HCT116 (cell line): ENCODE results near the gene ATP6V0C. TPM values are rescaled to one million over a fixed set of nuclear protein-coding genes. Genes with fewer than 3 reads are reported as not detected.

Experiments
- ATAC-seq: fragments of 200-7000 bp; cut with Tn5 transposase; 2 replicates; pipeline ENCODE4 v1.9.1; 2020; ENCODE audit warnings: mild to moderate bottlenecking, moderate library complexity
- BruUV-seq: library from RNA; stranded (reverse); fragments of 400-500 nt; replicated peaks from 2 replicates; lab custom pipeline; 2021; lab: Mats Ljungman, UMichigan
- CTCF ChIA-PET: fragments of 300-600 bp; sonication (Branson Sonifier 250); formaldehyde crosslinking; loops from one replicate; lab custom pipeline; 2021; ENCODE audit warnings: antibody characterized with exemption; lab: Charles Lee
- POLR2A ChIA-PET: fragments of 300-600, 350-600 bp; sonication (Branson Sonifier 250); formaldehyde crosslinking; loops from one replicate; lab custom pipeline; 2021; ENCODE audit warnings: antibody characterized with exemption; lab: Charles Lee
- RAD21 ChIA-PET, 2 experiments: fragments of 300-600 bp; sonication (Branson Sonifier 250); formaldehyde crosslinking; loops; one replicate each; lab custom pipeline; 2023; ENCODE audit warnings: low total read pairs in 2 of 2; ENCODE audit not compliant: uncharacterized antibody in 2 of 2, unreplicated experiment in 2 of 2, low non-redundant PET in 1 of 2; lab: Charles Lee
- DNase-seq: peaks from one replicate; pipeline ENCODE4 v3.0.0-alpha.2; 2010; ENCODE audit warnings: low read depth, low spot score
- H2AFZ ChIP-seq: fragments of 200-600 bp; shearing (Covaris generic), sonication (generic); 2 replicates; pipeline ENCODE4 v1.6.1; 2017; ENCODE audit warnings: low read depth, mixed run types, mixed read lengths, antibody characterized with exemption, low read length; ENCODE audit not compliant: poor library complexity, severe bottlenecking
- H3K27ac ChIP-seq: 2 replicates; pipeline ENCODE4 v1.5.1; 2012; ENCODE audit warnings: low read depth, low read length
- H3K27me3 ChIP-seq: fragments of 200-600 bp; sonication (generic); 2 replicates; pipeline ENCODE4 v1.6.1; 2016; ENCODE audit warnings: mixed run types, low read length, mixed read lengths; ENCODE audit not compliant: insufficient read depth
- H3K36me3 ChIP-seq, 2 experiments: fragments of 200-500 bp in 1 of 2; fragments of 200-600 bp in 1 of 2; sonication (Bioruptor generic) in 1 of 2; sonication (generic) in 1 of 2; 2 replicates each; pipeline versions ENCODE4 v1.5.1 to v1.6.1; 2014 to 2016; ENCODE audit warnings: low read length in 2 of 2, inconsistent platforms in 1 of 2, mixed read lengths in 1 of 2, mixed run types in 1 of 2; ENCODE audit not compliant: insufficient read depth in 2 of 2, control insufficient read depth in 1 of 2
- H3K4me1 ChIP-seq, 2 experiments: fragments of 200-600 bp in 1 of 2; sonication (generic) in 1 of 2; 2 replicates each; pipeline versions ENCODE4 v1.5.1 to v1.6.1; 2012 to 2017; ENCODE audit warnings: low read length in 2 of 2, inconsistent platforms in 1 of 2, mild to moderate bottlenecking in 1 of 2, mixed read lengths in 1 of 2, mixed run types in 1 of 2, moderate library complexity in 1 of 2; ENCODE audit not compliant: insufficient read depth in 2 of 2, control insufficient read depth in 1 of 2
- H3K4me2 ChIP-seq: fragments of 200-600 bp; sonication (generic); 2 replicates; pipeline ENCODE4 v1.6.1; 2017; ENCODE audit warnings: mixed run types, low read length, mixed read lengths
- H3K4me3 ChIP-seq, 2 experiments: fragments of 200-600 bp in 1 of 2; sonication (generic) in 1 of 2; replicated peaks in 1 of 2; 2 replicates each; pipeline ENCODE4 v1.5.1; 2011 to 2016; ENCODE audit warnings: low read length in 2 of 2, control low read depth in 1 of 2, low read depth in 1 of 2, mild to moderate bottlenecking in 1 of 2, mixed read lengths in 1 of 2, mixed run types in 1 of 2
- H3K79me2 ChIP-seq: fragments of 200-600 bp; sonication (generic); 2 replicates; pipeline ENCODE4 v1.6.1; 2017; ENCODE audit warnings: mild to moderate bottlenecking, mixed run types, low read length, moderate library complexity, mixed read lengths; ENCODE audit not compliant: insufficient read depth
- H3K9ac ChIP-seq: fragments of 200-600 bp; sonication (generic); 2 replicates; pipeline ENCODE4 v1.6.1; 2016; ENCODE audit warnings: low read length, mixed read lengths
- H3K9me2 ChIP-seq: fragments of 200-600 bp; sonication (generic), shearing (Covaris generic); 2 replicates; pipeline ENCODE4 v1.6.1; 2017; ENCODE audit warnings: mixed run types, mild to moderate bottlenecking, moderate library complexity; ENCODE audit not compliant: insufficient read depth
- H3K9me3 ChIP-seq, 2 experiments: fragments of 200-500 bp in 1 of 2; fragments of 200-600 bp in 1 of 2; sonication (Bioruptor generic) in 1 of 2; sonication (generic) in 1 of 2; 2 replicates each; pipeline ENCODE4 v1.6.1; 2014 to 2017; ENCODE audit warnings: low read length in 2 of 2, mixed read lengths in 2 of 2, inconsistent platforms in 1 of 2, low read depth in 1 of 2, mild to moderate bottlenecking in 1 of 2, mixed run types in 1 of 2, moderate library complexity in 1 of 2; ENCODE audit not compliant: control insufficient read depth in 1 of 2, insufficient read depth in 1 of 2
- H4K20me1 ChIP-seq: fragments of 200-600 bp; sonication (generic), shearing (Covaris generic); 2 replicates; pipeline ENCODE4 v1.6.1; 2017; ENCODE audit warnings: mixed run types, mild to moderate bottlenecking, moderate library complexity; ENCODE audit not compliant: insufficient read depth
- EZH2phosphoT487 ChIP-seq: fragments of 200-600 bp; IDR thresholded peaks from 2 replicates; pipeline ENCODE4 v1.6.1; 2018; ENCODE audit warnings: antibody characterized with exemption, borderline replicate concordance
- FOSL1 ChIP-seq: IDR thresholded peaks from 2 replicates; pipeline ENCODE4 v1.6.1; 2012; ENCODE audit warnings: low read depth
- POLR2AphosphoS5 ChIP-seq: IDR thresholded peaks from 2 replicates; pipeline ENCODE4 v1.6.1; 2011; ENCODE audit warnings: mild to moderate bottlenecking, low read depth, low read length, moderate library complexity
- SRF ChIP-seq: IDR thresholded peaks from 2 replicates; pipeline ENCODE4 v1.6.1; 2012; ENCODE audit warnings: low read depth
- TCF7L2 ChIP-seq: IDR thresholded peaks from 2 replicates; pipeline ENCODE4 v1.7.0; 2011; ENCODE audit warnings: borderline replicate concordance, inconsistent platforms; ENCODE audit not compliant: insufficient read depth, insufficient read length; ENCODE audit errors: extremely low read depth
- YY1 ChIP-seq: IDR thresholded peaks from 2 replicates; pipeline ENCODE4 v1.6.1; 2011; ENCODE audit warnings: low read length, low read depth, moderate library complexity, mild to moderate bottlenecking; ENCODE audit not compliant: insufficient replicate concordance; ENCODE audit errors: extremely low read depth
- ZNF274 ChIP-seq: fragments of 200-500 bp; sonication (Bioruptor generic); IDR thresholded peaks from 2 replicates; pipeline ENCODE4 v1.6.1; 2014; ENCODE audit warnings: mild to moderate bottlenecking, low read depth, low read length, inconsistent platforms
- intact Hi-C: fragments of 100-400 bp; cut with micrococcal nuclease; formaldehyde crosslinking; loops from 2 replicates; pipeline ENCODE4 v1.10.0; 2022
- total RNA-seq: library from RNA; stranded (reverse); gene quantifications from one replicate; pipeline ENCODE4 v1.2.1, GENCODE V29; 2021; ENCODE audit not compliant: unreplicated experiment
- TF ChIP-seq, protein P1 (sequence below): IDR thresholded peaks from 2 replicates; pipeline ENCODE4 v1.6.1; 2012; ENCODE audit warnings: low read depth
- TF ChIP-seq, protein P2 (sequence below): IDR thresholded peaks from 2 replicates; pipeline ENCODE4 v1.6.1; 2012
- TF ChIP-seq, protein P3 (sequence below), 3 experiments: fragments of 200-600 bp in 1 of 3; sonication (generic) in 1 of 3; IDR thresholded peaks in 2 of 3; conservative IDR thresholded peaks in 1 of 3; 2 replicates each; pipeline ENCODE4 v1.5.1; 2012 to 2017; ENCODE audit warnings: low read depth in 2 of 3, low read length in 2 of 3, antibody characterized with exemption in 1 of 3, borderline replicate concordance in 1 of 3, control low read depth in 1 of 3, mild to moderate bottlenecking in 1 of 3, mixed read lengths in 1 of 3, mixed run types in 1 of 3, moderate library complexity in 1 of 3; ENCODE audit not compliant: insufficient read depth in 1 of 3

Gene ATP6V0C
- total RNA-seq, 1 experiment from 2014 or later = 187 TPM

DNA sequence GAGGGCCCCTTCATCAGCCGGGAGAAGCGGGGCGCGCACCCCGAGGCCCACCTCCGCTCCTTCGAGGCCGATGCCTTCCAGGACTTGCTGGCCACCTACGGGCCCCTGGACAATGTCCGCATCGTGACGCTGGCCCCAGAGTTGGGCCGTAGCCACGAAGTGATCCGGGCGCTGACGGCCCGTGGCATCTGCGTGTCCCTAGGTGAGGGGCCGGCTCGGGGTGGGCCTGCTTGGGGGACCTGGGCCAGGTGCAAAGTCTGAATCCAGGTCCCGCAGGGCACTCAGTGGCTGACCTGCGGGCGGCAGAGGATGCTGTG is 14.0 kb downstream of the ATP6V0C start (continued):
- TF ChIP-seq, protein P1, sequence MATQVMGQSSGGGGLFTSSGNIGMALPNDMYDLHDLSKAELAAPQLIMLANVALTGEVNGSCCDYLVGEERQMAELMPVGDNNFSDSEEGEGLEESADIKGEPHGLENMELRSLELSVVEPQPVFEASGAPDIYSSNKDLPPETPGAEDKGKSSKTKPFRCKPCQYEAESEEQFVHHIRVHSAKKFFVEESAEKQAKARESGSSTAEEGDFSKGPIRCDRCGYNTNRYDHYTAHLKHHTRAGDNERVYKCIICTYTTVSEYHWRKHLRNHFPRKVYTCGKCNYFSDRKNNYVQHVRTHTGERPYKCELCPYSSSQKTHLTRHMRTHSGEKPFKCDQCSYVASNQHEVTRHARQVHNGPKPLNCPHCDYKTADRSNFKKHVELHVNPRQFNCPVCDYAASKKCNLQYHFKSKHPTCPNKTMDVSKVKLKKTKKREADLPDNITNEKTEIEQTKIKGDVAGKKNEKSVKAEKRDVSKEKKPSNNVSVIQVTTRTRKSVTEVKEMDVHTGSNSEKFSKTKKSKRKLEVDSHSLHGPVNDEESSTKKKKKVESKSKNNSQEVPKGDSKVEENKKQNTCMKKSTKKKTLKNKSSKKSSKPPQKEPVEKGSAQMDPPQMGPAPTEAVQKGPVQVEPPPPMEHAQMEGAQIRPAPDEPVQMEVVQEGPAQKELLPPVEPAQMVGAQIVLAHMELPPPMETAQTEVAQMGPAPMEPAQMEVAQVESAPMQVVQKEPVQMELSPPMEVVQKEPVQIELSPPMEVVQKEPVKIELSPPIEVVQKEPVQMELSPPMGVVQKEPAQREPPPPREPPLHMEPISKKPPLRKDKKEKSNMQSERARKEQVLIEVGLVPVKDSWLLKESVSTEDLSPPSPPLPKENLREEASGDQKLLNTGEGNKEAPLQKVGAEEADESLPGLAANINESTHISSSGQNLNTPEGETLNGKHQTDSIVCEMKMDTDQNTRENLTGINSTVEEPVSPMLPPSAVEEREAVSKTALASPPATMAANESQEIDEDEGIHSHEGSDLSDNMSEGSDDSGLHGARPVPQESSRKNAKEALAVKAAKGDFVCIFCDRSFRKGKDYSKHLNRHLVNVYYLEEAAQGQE = no peak
- TF ChIP-seq YY1 (no peak), SRF (no peak), FOSL1 (no peak), TCF7L2 (no peak), EZH2phosphoT487 (no peak)
- TF ChIP-seq, protein P2, sequence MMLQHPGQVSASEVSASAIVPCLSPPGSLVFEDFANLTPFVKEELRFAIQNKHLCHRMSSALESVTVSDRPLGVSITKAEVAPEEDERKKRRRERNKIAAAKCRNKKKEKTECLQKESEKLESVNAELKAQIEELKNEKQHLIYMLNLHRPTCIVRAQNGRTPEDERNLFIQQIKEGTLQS = no peak

DNA sequence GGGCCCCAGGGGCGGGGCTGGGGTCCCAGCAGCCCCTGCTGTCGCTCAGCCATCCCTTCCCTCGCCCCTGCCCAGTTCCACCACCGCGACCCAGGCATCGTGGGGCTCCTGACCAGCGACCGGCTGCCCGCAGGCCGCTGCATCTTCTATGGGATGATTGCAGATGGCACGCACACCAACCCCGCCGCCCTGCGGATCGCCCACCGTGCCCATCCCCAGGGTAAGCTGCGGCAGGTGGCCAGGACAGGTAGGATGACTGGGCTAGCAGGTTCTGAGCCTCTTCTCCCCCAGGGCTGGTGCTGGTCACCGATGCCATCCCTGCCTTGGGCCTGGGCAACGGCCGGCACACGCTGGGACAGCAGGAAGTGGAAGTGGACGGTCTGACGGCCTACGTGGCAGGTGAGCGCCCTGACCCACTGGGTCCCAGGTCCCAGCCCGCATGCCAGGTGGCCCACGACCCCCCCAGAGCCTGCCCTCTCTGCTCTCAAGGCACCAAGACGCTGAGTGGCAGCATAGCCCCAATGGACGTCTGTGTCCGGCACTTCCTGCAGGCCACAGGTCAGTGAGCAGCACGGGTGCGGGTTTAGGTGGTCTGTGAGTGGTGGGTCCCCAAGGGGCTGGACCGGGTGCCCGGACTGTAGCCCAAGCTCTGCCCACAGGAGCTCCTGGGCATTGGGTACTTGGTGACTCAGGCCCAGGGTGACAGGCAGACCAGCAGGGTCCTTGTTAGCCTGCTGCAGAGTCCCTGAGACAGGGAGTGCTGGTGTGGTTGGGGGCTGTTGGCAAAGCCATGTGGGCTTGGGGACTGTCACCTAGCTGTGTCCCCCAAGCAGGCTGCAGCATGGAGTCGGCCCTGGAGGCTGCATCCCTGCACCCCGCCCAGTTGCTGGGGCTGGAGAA is 14.7 kb downstream of the ATP6V0C start:
- CTCF ChIA-PET = no interaction called here
- intact Hi-C loops = no loop called here

More for the DNA sequence above, 14.7 kb downstream of the ATP6V0C start:
- DNase-seq (no peak), ATAC-seq (no peak)
- no peaks in the 10 kb centered on the region for H4K20me1 ChIP-seq
- no peak overlapping the region for H2AFZ ChIP-seq
- H3K9ac ChIP-seq = no peak overlapping the region
- H3K79me2 ChIP-seq = peaks cover 11% of the 10 kb centered on the region
- no peak overlapping the region for H3K4me3 ChIP-seq
- H3K9me3 ChIP-seq = no peaks in the 10 kb centered on the region
- no peak overlapping the region for H3K27ac ChIP-seq
- RAD21 ChIA-PET = no interaction called here
- H3K27me3 ChIP-seq = no peaks in the 10 kb centered on the region
- peaks cover 10 to 35% of the 10 kb centered on the region in 2 experiments; a peak in 3 of 4 replicates for H3K36me3 ChIP-seq
- TF ChIP-seq, protein P3, sequence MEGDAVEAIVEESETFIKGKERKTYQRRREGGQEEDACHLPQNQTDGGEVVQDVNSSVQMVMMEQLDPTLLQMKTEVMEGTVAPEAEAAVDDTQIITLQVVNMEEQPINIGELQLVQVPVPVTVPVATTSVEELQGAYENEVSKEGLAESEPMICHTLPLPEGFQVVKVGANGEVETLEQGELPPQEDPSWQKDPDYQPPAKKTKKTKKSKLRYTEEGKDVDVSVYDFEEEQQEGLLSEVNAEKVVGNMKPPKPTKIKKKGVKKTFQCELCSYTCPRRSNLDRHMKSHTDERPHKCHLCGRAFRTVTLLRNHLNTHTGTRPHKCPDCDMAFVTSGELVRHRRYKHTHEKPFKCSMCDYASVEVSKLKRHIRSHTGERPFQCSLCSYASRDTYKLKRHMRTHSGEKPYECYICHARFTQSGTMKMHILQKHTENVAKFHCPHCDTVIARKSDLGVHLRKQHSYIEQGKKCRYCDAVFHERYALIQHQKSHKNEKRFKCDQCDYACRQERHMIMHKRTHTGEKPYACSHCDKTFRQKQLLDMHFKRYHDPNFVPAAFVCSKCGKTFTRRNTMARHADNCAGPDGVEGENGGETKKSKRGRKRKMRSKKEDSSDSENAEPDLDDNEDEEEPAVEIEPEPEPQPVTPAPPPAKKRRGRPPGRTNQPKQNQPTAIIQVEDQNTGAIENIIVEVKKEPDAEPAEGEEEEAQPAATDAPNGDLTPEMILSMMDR (IDR thresholded peaks at IDR 0.05 in 2 of 3, conservative IDR thresholded peaks at IDR 0.05 in 1 of 3; ENCODE audit: borderline replicate concordance in 1 of 3, insufficient read depth in 1 of 3, low read depth in 2 of 3, low read length in 2 of 3) = no peak
- TF ChIP-seq EZH2phosphoT487 = no peak
- no peak for TF ChIP-seq ZNF274
- TF ChIP-seq, protein P1 = no peak
- no peak for TF ChIP-seq POLR2AphosphoS5
- no peak overlapping the region for H3K4me2 ChIP-seq
- no peaks in the 10 kb centered on the region for H3K9me2 ChIP-seq
- H3K4me1 ChIP-seq = peaks cover 2 to 25% of the 10 kb centered on the region in 2 experiments; a peak in 3 of 4 replicates
- POLR2A ChIA-PET = no interaction called here
- BruUV-seq = no TSS peak
